GM12878 (cell line): ENCODE data around the gene FBXL7. TPM values are rescaled to one million over a fixed set of nuclear protein-coding genes. Genes with fewer than 3 reads are reported as not detected.

ENCODE experiments used
- ATAC-seq: fragments of 200-7000 bp; cut with Tn5 transposase; 3 replicates; pipeline ENCODE4 v1.9.1; 2020; ENCODE audit warnings: mild to moderate bottlenecking, moderate library complexity
- BruUV-seq: library from RNA; stranded (reverse); fragments of 400-500 nt; replicated peaks from 2 replicates; lab custom pipeline; 2021; lab: Mats Ljungman, UMichigan
- CTCF ChIA-PET: fragments of 300-600 bp; sonication (Branson Sonifier 250); formaldehyde crosslinking; extraction: SDS; loops from one replicate; lab custom pipeline; 2021; ENCODE audit warnings: inconsistent platforms; lab: Yijun Ruan, JAX
- POLR2A ChIA-PET: fragments of 350-600 bp; formaldehyde crosslinking; extraction: SDS; loops from one replicate; lab custom pipeline; 2021; ENCODE audit warnings: inconsistent platforms; lab: Charles Lee
- RAD21 ChIA-PET: fragments of 300-600 bp; sonication (Branson Sonifier 250); formaldehyde crosslinking; loops from one replicate; lab custom pipeline; 2023; ENCODE audit warnings: antibody characterized with exemption; ENCODE audit not compliant: unreplicated experiment; lab: Charles Lee
- SMC1A ChIA-PET: fragments of 300-600 bp; sonication (Branson Sonifier 250); formaldehyde crosslinking; loops from one replicate; lab custom pipeline; 2023; ENCODE audit not compliant: unreplicated experiment, uncharacterized antibody; lab: Charles Lee
- DNase-seq: peaks from one replicate; pipeline ENCODE4 v3.0.0-alpha.2; 2011; ENCODE audit warnings: low read depth, low spot score
- FAIRE-seq: peaks from 3 replicates; lab custom pipeline; 2011; peaks lifted over from hg19 to GRCh38; lab: Jason Lieb, UNC
- H2AFZ ChIP-seq: 2 replicates; pipeline ENCODE4 v1.6.0; 2011; ENCODE audit warnings: low read depth, low read length, control low read depth; ENCODE audit not compliant: control insufficient read depth
- H3K27ac ChIP-seq: 2 replicates; pipeline ENCODE4 v1.5.1; 2011; ENCODE audit warnings: control low read depth; ENCODE audit not compliant: control insufficient read depth, insufficient read depth
- H3K27me3 ChIP-seq, 2 experiments: replicated peaks in 1 of 2; 2 replicates each; pipeline versions ENCODE4 v1.6.0 to v1.6.1; 2011; ENCODE audit warnings: low read length in 1 of 2; ENCODE audit not compliant: control insufficient read depth in 2 of 2, insufficient read depth in 2 of 2
- H3K36me3 ChIP-seq, 2 experiments: 2 replicates each; pipeline ENCODE4 v1.5.1; 2011; ENCODE audit warnings: low read length in 1 of 2; ENCODE audit not compliant: control insufficient read depth in 2 of 2, insufficient read depth in 2 of 2
- H3K4me1 ChIP-seq: 2 replicates; pipeline ENCODE4 v1.6.1; 2011; ENCODE audit warnings: mild to moderate bottlenecking, low read length, moderate library complexity, mixed read lengths; ENCODE audit not compliant: control insufficient read depth, insufficient read depth
- H3K4me2 ChIP-seq: 2 replicates; pipeline ENCODE4 v1.6.0; 2011; ENCODE audit warnings: control low read depth; ENCODE audit not compliant: control insufficient read depth, insufficient read depth
- H3K4me3 ChIP-seq: fragments of 200-600 bp; sonication (generic); 2 replicates; pipeline ENCODE4 v1.5.1; 2016
- H3K79me2 ChIP-seq: 2 replicates; pipeline ENCODE4 v1.6.0; 2011; ENCODE audit warnings: low read length; ENCODE audit not compliant: control insufficient read depth, insufficient read depth
- H3K9ac ChIP-seq: 2 replicates; pipeline ENCODE4 v1.8.0; 2011; ENCODE audit warnings: low read length, control low read depth, mixed read lengths; ENCODE audit not compliant: control insufficient read depth, insufficient read depth
- H3K9me3 ChIP-seq: replicated peaks from 3 replicates; pipeline ENCODE4 v1.5.1; 2011; ENCODE audit warnings: mild to moderate bottlenecking, low read length; ENCODE audit not compliant: control insufficient read depth, insufficient read depth
- H4K20me1 ChIP-seq: 2 replicates; pipeline ENCODE4 v1.6.0; 2011; ENCODE audit not compliant: control insufficient read depth, insufficient read depth
- ATF7 ChIP-seq: fragments of 450-650 bp; IDR thresholded peaks from 2 replicates; pipeline ENCODE4 v1.6.1; 2016; ENCODE audit warnings: low read depth, mild to moderate bottlenecking
- E4F1 ChIP-seq: fragments of 450-650 bp; IDR thresholded peaks from 2 replicates; pipeline ENCODE4 v1.6.1; 2018; ENCODE audit warnings: borderline replicate concordance, mild to moderate bottlenecking; ENCODE audit not compliant: partially characterized antibody
- LARP7 ChIP-seq: fragments of 450-650 bp; IDR thresholded peaks from 2 replicates; pipeline ENCODE4 v1.6.1; 2017; ENCODE audit warnings: mild to moderate bottlenecking
- NFXL1 ChIP-seq: fragments of 450-650 bp; IDR thresholded peaks from 2 replicates; pipeline ENCODE4 v1.6.1; 2017; ENCODE audit warnings: antibody characterized with exemption, mild to moderate bottlenecking, borderline replicate concordance
- PML ChIP-seq: IDR thresholded peaks from 2 replicates; pipeline ENCODE4 v1.6.1; 2012; ENCODE audit warnings: low read length, inconsistent platforms
- RAD51 ChIP-seq: fragments of 450-650 bp; IDR thresholded peaks from 2 replicates; pipeline ENCODE4 v1.6.1; 2016; ENCODE audit warnings: moderate library complexity, mild to moderate bottlenecking, inconsistent platforms
- RUNX3 ChIP-seq: IDR thresholded peaks from 2 replicates; pipeline ENCODE4 v1.6.1; 2012; ENCODE audit warnings: low read length, inconsistent platforms
- SIN3A ChIP-seq: IDR thresholded peaks from 2 replicates; pipeline ENCODE4 v1.6.1; 2012; ENCODE audit warnings: low read depth, low read length, improper control_type of control experiment
- SPI1 ChIP-seq: IDR thresholded peaks from 2 replicates; pipeline ENCODE4 v1.6.1; 2011; ENCODE audit warnings: low read depth, mild to moderate bottlenecking, low read length, moderate library complexity, borderline replicate concordance; ENCODE audit not compliant: insufficient read depth
- SREBF1 ChIP-seq: IDR thresholded peaks from 2 replicates; pipeline ENCODE4 v1.6.1; 2012; ENCODE audit warnings: mild to moderate bottlenecking, low read length
- ZNF274 ChIP-seq: IDR thresholded peaks from one replicate; pipeline ENCODE4 v1.8.0; 2011; ENCODE audit not compliant: insufficient read length, insufficient read depth
- WGBS: methylation state at CpG from one replicate; pipeline ENCODE4 v1.1.6; 2016; ENCODE audit warnings: low lambda C conversion rate; ENCODE audit not compliant: insufficient replicate concordance, insufficient coverage; ENCODE audit errors: missing lambda C conversion rate; 5-methylcytosine and 5-hydroxymethylcytosine counted together
- in situ Hi-C: fragments of 300-500 bp; cut with MboI; formaldehyde crosslinking; loops from 9 replicates; pipeline ENCODE4 v1.14.3; 2018; ENCODE audit warnings: mixed read lengths
- intact Hi-C: fragments of 100-400 bp; cut with micrococcal nuclease; formaldehyde crosslinking; loops from one replicate; pipeline ENCODE4 v1.14.2; 2022; ENCODE audit not compliant: unreplicated experiment
- polyA plus RNA-seq, 11 experiments: library from polyadenylated mRNA; depleted of rRNA in 4 of 11; unstranded in 6 of 11; stranded (reverse) in 5 of 11; fragments of >200 nt; fragmentation: Nextera tagmentation in 4 of 11; fragmentation: Illumina TruSeq in 1 of 11; extraction: Ambion mirVana in 4 of 11; extraction: Trizol in 1 of 11; gene quantifications; 1 replicate in 1 of 11; 2 replicates in 10 of 11; pipeline versions ENCODE4 v1.2.1 to v1.2.3, GENCODE V29; 2011 to 2016; ENCODE audit warnings: inconsistent platforms in 2 of 11, missing spikeins in 2 of 11, low read depth in 1 of 11
- total RNA-seq, 4 experiments: library from RNA; depleted of rRNA in 3 of 4; stranded (reverse); fragments of >200 nt in 3 of 4; fragmentation: Illumina TruSeq in 1 of 4; extraction: Trizol in 1 of 4; gene quantifications; 2 replicates each; pipeline versions ENCODE4 v1.2.1 to v1.2.3, GENCODE V29; 2013 to 2021
- TF ChIP-seq, protein P1 (sequence below): IDR thresholded peaks from 2 replicates; pipeline ENCODE4 v1.6.1; 2011; ENCODE audit warnings: mild to moderate bottlenecking, low read depth, low read length, moderate library complexity; ENCODE audit not compliant: insufficient replicate concordance

Gene FBXL7
- total and polyA plus RNA-seq, 10 of the 15 experiments (the other 5 are each of a cell fraction or from before 2014, with no cell fraction given), result 0.03 to 0.44 (median 0.16) TPM

DNA sequence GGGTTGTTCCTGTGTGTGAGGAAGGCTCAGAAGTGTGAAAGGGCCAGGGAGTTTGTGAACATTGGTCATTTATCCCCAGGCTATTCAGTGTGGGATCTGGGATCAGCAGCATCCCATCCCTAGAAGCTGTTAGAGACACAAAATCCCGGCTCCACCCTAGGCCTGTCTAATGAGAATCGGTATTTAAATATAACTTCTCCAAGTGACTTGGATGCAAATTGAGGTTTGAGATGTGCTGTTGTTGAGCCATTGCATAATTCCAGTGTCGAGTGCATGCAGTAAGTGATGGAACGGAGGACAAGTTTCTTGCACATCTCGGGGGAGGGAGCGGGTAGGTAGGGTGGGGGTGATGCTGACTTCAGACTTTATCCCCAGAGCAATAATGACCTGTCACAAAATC lies 138.3 kb downstream of the FBXL7 start:
- FAIRE-seq (no peak), DNase-seq (no peak), ATAC-seq (no peak)
- CTCF ChIA-PET, result no interaction called here
- intact Hi-C loops (no loop called here), in situ Hi-C loops (no loop called here)
- Histone ChIP-seq H3K9me3 (no peaks in the 10 kb centered on the region), H3K4me2 (no peak overlapping the region), H3K79me2 (no peaks in the 10 kb centered on the region), H3K27ac (no peak overlapping the region), H4K20me1 (no peaks in the 10 kb centered on the region), H2AFZ (no peak overlapping the region), H3K36me3 (no peaks in the 10 kb centered on the region), H3K27me3 (no peaks in the 10 kb centered on the region), H3K4me1 (no peaks in the 10 kb centered on the region), H3K9ac (no peak overlapping the region), H3K4me3 (no peak overlapping the region)
- TF ChIP-seq SPI1, result no peak
- no TSS peak for BruUV-seq
- POLR2A ChIA-PET, result no interaction called here
- SMC1A ChIA-PET, result no interaction called here
- RAD21 ChIA-PET, result no interaction called here
- WGBS, result 43% methylated on average over 6 of the region's 6 CpGs

DNA sequence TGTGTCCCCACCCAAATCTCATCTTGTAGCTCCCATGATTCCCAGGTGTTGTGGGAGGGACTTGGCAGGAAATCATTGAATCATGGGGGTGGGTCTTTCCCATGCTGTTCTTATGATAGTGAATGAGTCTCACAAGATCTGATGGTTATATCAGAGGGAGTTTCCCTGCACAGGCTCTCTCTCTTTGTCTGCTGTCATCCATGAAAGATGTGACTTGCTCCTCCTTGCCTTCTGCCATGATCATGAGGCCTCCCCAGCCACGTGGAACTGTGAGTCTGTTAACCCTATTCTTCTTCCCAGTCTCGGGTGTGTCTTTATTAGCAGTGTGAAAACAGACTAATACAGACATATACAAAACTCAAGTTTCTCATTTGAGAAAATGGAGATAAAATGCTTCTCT lies 139.3 kb downstream of the FBXL7 start:
- ChIA-PET POLR2A (no interaction called here), CTCF (no interaction called here), RAD21 (no interaction called here), SMC1A (interaction anchor here (0.7 kb wide), 1 partner anchor 154 kb away, joined by 3 read pairs; no protein-coding TSS in a partner anchor)
- Histone ChIP-seq H3K27ac (no peak overlapping the region), H3K4me3 (no peak overlapping the region), H3K9ac (no peak overlapping the region), H4K20me1 (no peaks in the 10 kb centered on the region), H3K9me3 (no peaks in the 10 kb centered on the region), H3K36me3 (no peaks in the 10 kb centered on the region), H3K79me2 (no peaks in the 10 kb centered on the region), H3K4me2 (no peak overlapping the region), H2AFZ (no peak overlapping the region), H3K27me3 (no peaks in the 10 kb centered on the region), H3K4me1 (no peaks in the 10 kb centered on the region)
- intact Hi-C loops, result no loop called here
- no peak for DNase-seq
- in situ Hi-C loops, result no loop called here
- FAIRE-seq, result no peak
- TF ChIP-seq LARP7 (no peak), E4F1 (no peak), ZNF274 (no peak), RUNX3 (no peak), SIN3A (no peak), ATF7 (no peak), PML (no peak), SREBF1 (no peak), NFXL1 (no peak), RAD51 (no peak)
- TF ChIP-seq, protein P1, sequence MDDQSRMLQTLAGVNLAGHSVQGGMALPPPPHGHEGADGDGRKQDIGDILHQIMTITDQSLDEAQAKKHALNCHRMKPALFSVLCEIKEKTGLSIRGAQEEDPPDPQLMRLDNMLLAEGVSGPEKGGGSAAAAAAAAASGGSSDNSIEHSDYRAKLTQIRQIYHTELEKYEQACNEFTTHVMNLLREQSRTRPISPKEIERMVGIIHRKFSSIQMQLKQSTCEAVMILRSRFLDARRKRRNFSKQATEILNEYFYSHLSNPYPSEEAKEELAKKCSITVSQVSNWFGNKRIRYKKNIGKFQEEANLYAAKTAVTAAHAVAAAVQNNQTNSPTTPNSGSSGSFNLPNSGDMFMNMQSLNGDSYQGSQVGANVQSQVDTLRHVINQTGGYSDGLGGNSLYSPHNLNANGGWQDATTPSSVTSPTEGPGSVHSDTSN, result no peak
- 3% methylated on average over 2 of the region's 2 CpGs for WGBS
- no TSS peak for BruUV-seq
- no peak for ATAC-seq
